OCI-LY7 (cell line): ENCODE results near the gene TANGO2. TPM values are rescaled to one million over a fixed set of nuclear protein-coding genes. Genes with fewer than 3 reads are reported as not detected.

ENCODE experiments used
- BruUV-seq: library from RNA; stranded (reverse); fragments of 400-500 nt; replicated peaks from 2 replicates; lab custom pipeline; 2021; lab: Mats Ljungman, UMichigan
- CTCF ChIA-PET: fragments of 300-600 bp; sonication (Branson Sonifier 250); formaldehyde crosslinking; loops from one replicate; lab custom pipeline; 2022; ENCODE audit warnings: antibody characterized with exemption; ENCODE audit not compliant: unreplicated experiment; lab: Charles Lee
- POLR2A ChIA-PET: fragments of 300-600 bp; sonication (Branson Sonifier 250); formaldehyde crosslinking; loops from one replicate; lab custom pipeline; 2022; ENCODE audit warnings: antibody characterized with exemption; lab: Charles Lee
- DNase-seq: peaks from one replicate; pipeline ENCODE4 v3.0.0-alpha.2; 2015; ENCODE audit warnings: low spot score
- H2AFZ ChIP-seq: fragments of 200-600 bp; sonication (generic), shearing (Covaris generic); 2 replicates; pipeline ENCODE4 v1.6.1; 2014; ENCODE audit warnings: mild to moderate bottlenecking, antibody characterized with exemption, low read length, moderate library complexity
- H3K27ac ChIP-seq: fragments of 200-600 bp; sonication (generic); 2 replicates; pipeline ENCODE4 v1.5.1; 2014; ENCODE audit warnings: mixed run types, low read depth, mild to moderate bottlenecking, moderate library complexity, low read length, inconsistent platforms; ENCODE audit not compliant: poor library complexity, severe bottlenecking
- H3K36me3 ChIP-seq: fragments of 200-600 bp; sonication (generic); 2 replicates; pipeline ENCODE4 v1.6.1; 2014; ENCODE audit warnings: mild to moderate bottlenecking, antibody characterized with exemption, low read length, moderate library complexity, mixed read lengths; ENCODE audit not compliant: insufficient read depth
- H3K4me1 ChIP-seq: fragments of 200-600 bp; sonication (generic); 2 replicates; pipeline ENCODE4 v1.5.1; 2014; ENCODE audit warnings: mild to moderate bottlenecking, low read length; ENCODE audit not compliant: insufficient read depth, poor library complexity, severe bottlenecking
- H3K4me2 ChIP-seq: fragments of 200-600 bp; sonication (generic); 2 replicates; pipeline ENCODE4 v1.6.1; 2014; ENCODE audit warnings: mild to moderate bottlenecking, low read length
- H3K4me3 ChIP-seq: fragments of 200-600 bp; sonication (generic); 2 replicates; pipeline ENCODE4 v1.5.1; 2014; ENCODE audit warnings: mild to moderate bottlenecking, low read depth, low read length; ENCODE audit not compliant: poor library complexity, severe bottlenecking
- H3K79me2 ChIP-seq: fragments of 200-600 bp; sonication (generic); 2 replicates; pipeline ENCODE4 v1.6.1; 2016; ENCODE audit warnings: low read depth, mild to moderate bottlenecking, low read length, moderate library complexity, mixed read lengths; ENCODE audit not compliant: insufficient read depth
- H3K9me2 ChIP-seq: fragments of 200-600 bp; sonication (generic); 2 replicates; pipeline ENCODE4 v1.6.1; 2016; ENCODE audit warnings: mild to moderate bottlenecking, low read length, mixed read lengths; ENCODE audit not compliant: insufficient read depth
- H3K9me3 ChIP-seq: fragments of 200-600 bp; sonication (generic); 2 replicates; pipeline ENCODE4 v1.6.1; 2014; ENCODE audit warnings: mild to moderate bottlenecking, mixed run types, low read length, mixed read lengths
- H4K20me1 ChIP-seq: fragments of 200-600 bp; sonication (generic); 2 replicates; pipeline ENCODE4 v1.6.1; 2014; ENCODE audit warnings: mild to moderate bottlenecking, antibody characterized with exemption, low read length, moderate library complexity, mixed read lengths; ENCODE audit not compliant: insufficient read depth
- EZH2phosphoT487 ChIP-seq: fragments of 200-600 bp; sonication (generic); IDR thresholded peaks from 2 replicates; pipeline ENCODE4 v1.6.1; 2018; ENCODE audit warnings: low read depth, borderline replicate concordance, mild to moderate bottlenecking, mixed run types, antibody characterized with exemption, low read length, moderate library complexity, mixed read lengths
- intact Hi-C: fragments of 100-400 bp; cut with micrococcal nuclease; formaldehyde crosslinking; loops from one replicate; pipeline ENCODE4 v1.10.0; 2022; ENCODE audit not compliant: unreplicated experiment
- total RNA-seq, 2 experiments: library from RNA; depleted of rRNA in 1 of 2; stranded (reverse); fragments of >200 nt in 1 of 2; shearing (Covaris generic) in 1 of 2; gene quantifications; 2 replicates each; pipeline ENCODE4 v1.2.3, GENCODE V29; 2014 to 2022
- TF ChIP-seq, protein P1 (sequence below): fragments of 200-600 bp; sonication (generic); conservative IDR thresholded peaks from 2 replicates; pipeline ENCODE4 v1.5.1; 2014; ENCODE audit warnings: mild to moderate bottlenecking, antibody characterized with exemption, low read length, moderate library complexity, mixed read lengths

TANGO2 gene
- total RNA-seq, 2 experiments from 2014 or later = 18.3 to 23.3 TPM

DNA sequence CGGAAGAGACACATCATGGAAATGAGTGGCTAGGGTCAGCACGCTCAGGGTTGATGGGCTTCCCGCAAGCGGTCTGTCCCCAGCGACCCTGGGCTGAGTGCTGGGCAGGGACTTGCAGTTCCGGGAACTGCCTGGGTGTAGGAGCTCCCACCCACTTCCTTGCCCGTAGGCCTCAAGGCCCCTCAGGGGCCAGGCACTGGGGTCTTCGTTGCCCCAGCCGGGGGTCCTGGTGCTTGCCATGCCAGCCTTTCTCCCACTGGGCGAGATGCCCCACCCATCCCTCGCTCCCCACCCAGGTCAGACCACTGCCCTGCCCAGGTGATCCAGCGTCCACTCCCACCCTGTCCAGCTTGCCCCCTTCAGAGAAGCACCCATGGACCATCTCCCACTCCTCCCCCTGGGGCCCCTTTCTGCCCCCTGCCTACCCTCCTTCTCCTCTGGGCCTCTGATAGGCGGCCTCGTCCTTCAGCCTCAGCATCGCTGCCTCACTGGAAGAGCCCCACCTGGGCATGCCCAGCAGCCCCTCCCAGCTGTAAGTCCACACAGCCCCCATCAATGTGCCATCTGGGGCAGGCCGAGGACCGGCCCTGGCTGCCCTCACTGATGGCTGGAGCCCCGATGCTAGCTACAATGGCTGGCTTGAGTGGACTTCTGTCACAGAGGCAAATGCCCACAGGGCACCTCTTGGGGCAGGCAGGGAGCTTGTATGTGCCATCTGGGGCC is 41.3 kb downstream of the TANGO2 start:
- Histone ChIP-seq H3K9me3 (no peaks in the 10 kb centered on the region), H3K9me2 (no peaks in the 10 kb centered on the region), H3K36me3 (peaks cover 9% of the 10 kb centered on the region; the same call in 1 of the 2 replicates), H4K20me1 (no peaks in the 10 kb centered on the region), H3K4me1 (no peaks in the 10 kb centered on the region), H3K79me2 (no peaks in the 10 kb centered on the region), H3K4me2 (no peak overlapping the region), H2AFZ (no peak overlapping the region), H3K27ac (no peak overlapping the region), H3K4me3 (no peak overlapping the region)
- ChIA-PET CTCF (no interaction called here), POLR2A (no interaction called here)
- intact Hi-C loops = no loop called here
- no TSS peak for BruUV-seq
- no peak for TF ChIP-seq EZH2phosphoT487
- TF ChIP-seq, protein P1, sequence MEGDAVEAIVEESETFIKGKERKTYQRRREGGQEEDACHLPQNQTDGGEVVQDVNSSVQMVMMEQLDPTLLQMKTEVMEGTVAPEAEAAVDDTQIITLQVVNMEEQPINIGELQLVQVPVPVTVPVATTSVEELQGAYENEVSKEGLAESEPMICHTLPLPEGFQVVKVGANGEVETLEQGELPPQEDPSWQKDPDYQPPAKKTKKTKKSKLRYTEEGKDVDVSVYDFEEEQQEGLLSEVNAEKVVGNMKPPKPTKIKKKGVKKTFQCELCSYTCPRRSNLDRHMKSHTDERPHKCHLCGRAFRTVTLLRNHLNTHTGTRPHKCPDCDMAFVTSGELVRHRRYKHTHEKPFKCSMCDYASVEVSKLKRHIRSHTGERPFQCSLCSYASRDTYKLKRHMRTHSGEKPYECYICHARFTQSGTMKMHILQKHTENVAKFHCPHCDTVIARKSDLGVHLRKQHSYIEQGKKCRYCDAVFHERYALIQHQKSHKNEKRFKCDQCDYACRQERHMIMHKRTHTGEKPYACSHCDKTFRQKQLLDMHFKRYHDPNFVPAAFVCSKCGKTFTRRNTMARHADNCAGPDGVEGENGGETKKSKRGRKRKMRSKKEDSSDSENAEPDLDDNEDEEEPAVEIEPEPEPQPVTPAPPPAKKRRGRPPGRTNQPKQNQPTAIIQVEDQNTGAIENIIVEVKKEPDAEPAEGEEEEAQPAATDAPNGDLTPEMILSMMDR = no peak
- DNase-seq = no peak

GRCh38 chr22:20062766-20063083 is 41.8 kb downstream of the TANGO2 start:
- Histone ChIP-seq H3K27ac (no peak overlapping the region), H2AFZ (no peak overlapping the region), H3K4me2 (no peak overlapping the region), H3K4me3 (no peak overlapping the region), H3K9me2 (no peaks in the 10 kb centered on the region), H3K9me3 (no peaks in the 10 kb centered on the region), H3K36me3 (peaks cover 9% of the 10 kb centered on the region; the same call in 1 of the 2 replicates), H4K20me1 (no peaks in the 10 kb centered on the region), H3K79me2 (no peaks in the 10 kb centered on the region), H3K4me1 (no peaks in the 10 kb centered on the region)
- intact Hi-C loops = no loop called here
- TF ChIP-seq, protein P1 = no peak
- TF ChIP-seq EZH2phosphoT487 = no peak
- ChIA-PET POLR2A (no interaction called here), CTCF (no interaction called here)
- BruUV-seq = no TSS peak
- DNase-seq = no peak
